BJ (cell line): ENCODE results near the gene DCUN1D1. TPM values are rescaled to one million over a fixed set of nuclear protein-coding genes. Genes with fewer than 3 reads are reported as not detected.

Source experiments
- CTCF ChIA-PET: fragments of 350-600 bp; formaldehyde crosslinking; extraction: SDS; loops from one replicate; lab custom pipeline; 2021; ENCODE audit warnings: antibody characterized with exemption, inconsistent platforms; lab: Yijun Ruan, JAX
- POLR2A ChIA-PET: fragments of 300-600 bp; sonication (Branson Sonifier 250); formaldehyde crosslinking; extraction: SDS; loops from one replicate; lab custom pipeline; 2021; ENCODE audit warnings: antibody characterized with exemption; lab: Charles Lee
- DNase-seq: peaks from one replicate; pipeline ENCODE4 v3.0.0-alpha.2; 2011; ENCODE audit warnings: low read depth
- H3K27me3 ChIP-seq: 2 replicates; pipeline ENCODE4 v1.6.0; 2011; ENCODE audit warnings: low read length; ENCODE audit not compliant: control insufficient read depth, insufficient read depth
- H3K36me3 ChIP-seq: 2 replicates; pipeline ENCODE4 v1.5.1; 2011; ENCODE audit warnings: low read length; ENCODE audit not compliant: control insufficient read depth, insufficient read depth
- H3K4me3 ChIP-seq: 2 replicates; pipeline ENCODE4 v1.5.1; 2011; ENCODE audit warnings: low read depth, mild to moderate bottlenecking, control low read depth, low read length
- polyA plus RNA-seq: library from polyadenylated mRNA; depleted of rRNA; stranded (reverse); fragments of >200 nt; gene quantifications from 2 replicates; pipeline ENCODE4 v1.2.3, GENCODE V29; 2011
- TF ChIP-seq, protein P1 (sequence below): IDR thresholded peaks from 2 replicates; pipeline ENCODE4 v1.5.1; 2011; ENCODE audit warnings: low read depth, mild to moderate bottlenecking, control low read depth, inconsistent platforms, low read length, moderate library complexity; ENCODE audit not compliant: insufficient read depth

The DCUN1D1 gene
- polyA plus RNA-seq, 1 experiment: 6.1 TPM

DNA sequence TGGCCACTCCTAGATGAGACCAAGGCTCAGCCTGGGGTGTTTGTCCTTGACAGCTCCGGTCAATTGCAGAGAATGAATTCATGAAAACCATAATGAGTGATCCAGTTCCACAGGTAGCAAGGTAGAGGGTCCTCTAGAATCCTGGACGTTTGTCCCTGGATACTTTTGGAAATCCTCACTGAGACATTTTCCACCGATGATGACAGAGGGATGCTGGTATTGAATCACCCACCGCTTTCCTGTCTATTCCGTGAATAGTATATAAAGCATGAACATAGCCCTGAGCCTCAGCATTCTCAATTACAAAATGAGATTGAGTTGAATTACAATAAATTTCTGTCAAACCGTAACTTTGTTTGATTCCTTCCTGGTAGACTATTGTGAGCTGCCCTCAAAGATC lies 5.7 kb upstream of the DCUN1D1 start:
- ChIA-PET CTCF (interaction anchor here (1.0 kb wide), 1 partner anchor 10 kb away, joined by 4 read pairs; no protein-coding TSS in a partner anchor), POLR2A (no interaction called here)
- no peak overlapping the region for H3K4me3 ChIP-seq
- no peaks in the 10 kb centered on the region for H3K36me3 ChIP-seq
- DNase-seq: no peak
- H3K27me3 ChIP-seq: no peaks in the 10 kb centered on the region
- TF ChIP-seq, protein P1, sequence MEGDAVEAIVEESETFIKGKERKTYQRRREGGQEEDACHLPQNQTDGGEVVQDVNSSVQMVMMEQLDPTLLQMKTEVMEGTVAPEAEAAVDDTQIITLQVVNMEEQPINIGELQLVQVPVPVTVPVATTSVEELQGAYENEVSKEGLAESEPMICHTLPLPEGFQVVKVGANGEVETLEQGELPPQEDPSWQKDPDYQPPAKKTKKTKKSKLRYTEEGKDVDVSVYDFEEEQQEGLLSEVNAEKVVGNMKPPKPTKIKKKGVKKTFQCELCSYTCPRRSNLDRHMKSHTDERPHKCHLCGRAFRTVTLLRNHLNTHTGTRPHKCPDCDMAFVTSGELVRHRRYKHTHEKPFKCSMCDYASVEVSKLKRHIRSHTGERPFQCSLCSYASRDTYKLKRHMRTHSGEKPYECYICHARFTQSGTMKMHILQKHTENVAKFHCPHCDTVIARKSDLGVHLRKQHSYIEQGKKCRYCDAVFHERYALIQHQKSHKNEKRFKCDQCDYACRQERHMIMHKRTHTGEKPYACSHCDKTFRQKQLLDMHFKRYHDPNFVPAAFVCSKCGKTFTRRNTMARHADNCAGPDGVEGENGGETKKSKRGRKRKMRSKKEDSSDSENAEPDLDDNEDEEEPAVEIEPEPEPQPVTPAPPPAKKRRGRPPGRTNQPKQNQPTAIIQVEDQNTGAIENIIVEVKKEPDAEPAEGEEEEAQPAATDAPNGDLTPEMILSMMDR: no peak

DNA sequence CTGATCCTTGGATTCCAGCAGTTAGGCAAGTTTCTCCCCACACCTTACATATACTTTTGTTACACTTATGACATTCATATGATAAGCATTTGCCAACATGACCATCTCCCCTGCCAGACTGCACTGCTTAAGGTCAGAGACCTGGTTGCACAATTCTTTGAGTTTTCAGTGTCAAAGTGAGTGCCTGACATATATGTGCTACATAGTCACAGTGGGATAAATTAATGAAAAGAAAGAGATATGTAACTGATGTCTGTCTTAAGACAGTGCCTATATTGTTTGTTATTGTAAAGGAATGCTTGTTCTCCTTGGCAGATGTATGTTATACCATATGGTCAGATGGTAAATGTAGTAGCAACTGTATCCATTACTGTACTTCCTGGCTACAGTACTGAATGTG lies 3.5 kb upstream of the DCUN1D1 start:
- Histone ChIP-seq H3K27me3 (no peaks in the 10 kb centered on the region), H3K36me3 (no peaks in the 10 kb centered on the region), H3K4me3 (no peak overlapping the region)
- no peak for DNase-seq
- POLR2A ChIA-PET: no interaction called here
- TF ChIP-seq, protein P1: no peak
- CTCF ChIA-PET: no interaction called here

DNA sequence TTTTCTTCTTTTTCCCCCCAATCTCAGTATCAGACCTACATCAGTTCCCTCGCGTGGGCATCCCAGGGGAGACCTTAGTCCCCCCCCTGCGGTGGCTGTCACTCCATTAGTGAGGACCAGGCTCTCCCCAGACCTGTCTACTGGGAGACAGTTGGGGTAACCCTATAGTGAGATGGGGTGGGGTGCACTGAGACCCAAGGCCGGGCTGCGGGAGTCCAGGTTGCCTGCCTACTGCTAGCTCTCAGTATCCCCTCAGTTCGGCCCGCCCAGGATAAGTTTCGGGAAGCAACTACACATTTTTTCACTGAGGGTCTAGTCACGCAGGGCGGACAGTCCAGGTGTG lies 671 bp upstream of the DCUN1D1 start:
- H3K36me3 ChIP-seq: no peaks in the 10 kb centered on the region
- H3K27me3 ChIP-seq: no peaks in the 10 kb centered on the region
- TF ChIP-seq, protein P1: no peak
- ChIA-PET CTCF (no interaction called here), POLR2A (no interaction called here)
- H3K4me3 ChIP-seq: peak overlapping the region; percentile 76
- no peak for DNase-seq

DNA sequence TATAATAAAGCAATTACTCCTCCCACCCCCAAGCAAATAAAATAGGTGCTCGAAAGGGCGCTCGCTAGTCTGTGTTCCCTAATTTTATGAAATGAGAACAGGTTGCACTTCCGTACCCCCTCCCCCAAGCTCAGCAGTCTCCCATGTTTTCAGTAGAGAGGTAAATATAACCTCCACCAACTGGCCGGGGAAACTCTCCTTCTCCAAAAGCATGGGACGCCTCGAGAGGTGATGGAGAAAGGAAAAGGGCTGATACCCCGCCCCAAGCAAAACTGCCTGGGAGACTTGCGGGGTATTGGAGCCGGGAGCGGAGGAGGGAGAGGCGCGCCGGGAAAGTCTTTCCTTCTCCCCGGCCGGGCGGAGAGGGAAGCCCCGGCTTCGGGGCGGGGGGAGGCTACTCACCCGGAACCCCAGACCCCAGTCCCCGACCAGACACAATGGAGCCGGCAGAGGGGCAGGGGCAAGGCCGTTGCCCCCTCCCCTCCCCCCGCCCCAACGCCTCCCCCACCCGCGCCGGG lies 605 bp downstream of the DCUN1D1 start:
- Histone ChIP-seq H3K36me3 (no peaks in the 10 kb centered on the region), H3K27me3 (no peaks in the 10 kb centered on the region), H3K4me3 (peak overlapping the region; percentile 76)
- no peak for DNase-seq
- TF ChIP-seq, protein P1: no peak
- ChIA-PET POLR2A (interaction anchor here (0.5 kb wide), 1 partner anchor 108 kb away, joined by 3 read pairs; no protein-coding TSS in a partner anchor), CTCF (interaction anchor here (0.7 kb wide), 1 partner anchor 114 kb away, joined by 3 read pairs; no protein-coding TSS in a partner anchor)

DNA sequence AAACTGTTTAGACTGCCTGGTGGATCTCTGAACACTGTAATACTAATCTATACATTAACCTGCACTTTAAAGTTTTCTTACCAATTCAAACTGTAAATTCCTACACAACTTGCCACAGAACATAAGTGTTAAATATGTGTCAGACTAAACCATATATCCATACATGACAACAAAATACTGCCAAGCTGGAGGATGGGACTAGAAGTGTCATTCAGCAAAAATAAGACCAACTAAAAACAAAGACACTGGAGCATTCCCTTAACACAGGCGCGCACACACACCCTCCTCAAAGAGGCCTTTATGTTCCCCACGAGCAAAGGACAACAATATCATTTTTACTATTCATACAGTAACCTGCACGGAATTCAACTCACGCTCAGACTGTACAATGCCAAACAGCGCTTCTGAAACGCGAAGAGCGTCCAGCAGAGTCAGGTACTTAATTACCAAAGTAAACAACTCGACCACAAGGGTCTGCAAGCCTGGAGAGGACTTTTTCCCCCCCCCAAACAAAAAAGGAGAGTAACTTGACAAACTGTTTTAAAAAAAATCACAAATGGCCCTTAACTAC lies 1.1 kb downstream of the DCUN1D1 start:
- TF ChIP-seq, protein P1: no peak
- POLR2A ChIA-PET: interaction anchor here (0.5 kb wide), 1 partner anchor 109 kb away, joined by 3 read pairs; no protein-coding TSS in a partner anchor
- CTCF ChIA-PET: interaction anchor here (0.7 kb wide), 1 partner anchor 115 kb away, joined by 3 read pairs; no protein-coding TSS in a partner anchor

More for the DNA sequence above, 1.1 kb downstream of the DCUN1D1 start:
- DNase-seq: no peak
- Histone ChIP-seq H3K4me3 (peak overlapping the region; percentile 76), H3K27me3 (no peaks in the 10 kb centered on the region), H3K36me3 (no peaks in the 10 kb centered on the region)
